Vagina (tissue), 2 donors: ENCODE measurements around the gene ALDH16A1. TPM values are rescaled to one million over a fixed set of nuclear protein-coding genes. Genes with fewer than 3 reads are reported as not detected.
"Not testable (repeated sequence)": the region's sequence is repeated elsewhere in the genome, so short reads cannot be mapped to it uniquely, and the experiment has no call there.

Experiments
- DNase-seq, 2 donors: peaks; one replicate each; pipeline ENCODE4 v3.0.0-alpha.2; 2017; ENCODE audit errors: extremely low spot score in 2 of 2
- H3K27ac ChIP-seq: fragments of 200-600 bp; sonication (generic); one replicate; pipeline ENCODE4 v1.5.1; 2019
- H3K27me3 ChIP-seq: fragments of 200-600 bp; sonication (generic); one replicate; pipeline ENCODE4 v1.5.1; 2019
- H3K36me3 ChIP-seq, 2 donors: fragments of 200-600 bp; sonication (generic); one replicate each; pipeline ENCODE4 v1.5.1; 2017 to 2019
- H3K4me1 ChIP-seq: fragments of 200-600 bp; sonication (generic); one replicate; pipeline ENCODE4 v1.5.1; 2019
- H3K4me3 ChIP-seq, 2 donors: fragments of 200-600 bp; sonication (generic); 1 replicate in 1 of 2; 2 replicates in 1 of 2; pipeline ENCODE4 v1.5.1; 2016 to 2019
- H3K9me3 ChIP-seq: fragments of 200-600 bp; sonication (generic); one replicate; pipeline ENCODE4 v1.5.1; 2019
- POLR2A ChIP-seq, 2 donors: fragments of 450-650 bp; IDR thresholded peaks; one replicate each; pipeline ENCODE4 v1.6.1; 2017; ENCODE audit warnings: antibody characterized with exemption in 2 of 2, mild to moderate bottlenecking in 2 of 2, moderate library complexity in 2 of 2
- POLR2AphosphoS5 ChIP-seq, 2 donors: sonication (generic); formaldehyde crosslinking; IDR thresholded peaks; one replicate each; pipeline ENCODE4 v1.9.0; 2017; ENCODE audit warnings: antibody characterized with exemption in 2 of 2, mild to moderate bottlenecking in 2 of 2, low read depth in 1 of 2; ENCODE audit not compliant: insufficient read depth in 1 of 2
- intact Hi-C: fragments of 100-400 bp; cut with DNase I; formaldehyde crosslinking; loops from one replicate; pipeline ENCODE4 v1.15.1; 2023
- total RNA-seq: library from RNA; depleted of rRNA; stranded (reverse); fragments of >200 nt; gene quantifications from one replicate; pipeline ENCODE4 v1.2.3, GENCODE V29; 2016
- TF ChIP-seq, protein P1 (sequence below), 3 experiments: fragments of 450-650 bp in 2 of 3; fragments of 200-600 bp in 1 of 3; sonication (generic) in 1 of 3; IDR thresholded peaks; one replicate each; pipeline ENCODE4 v1.5.1; 2017 to 2019; ENCODE audit warnings: antibody characterized with exemption in 3 of 3, mild to moderate bottlenecking in 2 of 3, moderate library complexity in 2 of 3

The ALDH16A1 gene
- total RNA-seq, 1 donor from 2014 or later, result 29.5 TPM

GRCh38 chr19:49442771-49443365 is 10.2 kb upstream of the ALDH16A1 start:
- H3K27me3 ChIP-seq, result no peaks in the 10 kb centered on the region
- TF ChIP-seq, protein P1, sequence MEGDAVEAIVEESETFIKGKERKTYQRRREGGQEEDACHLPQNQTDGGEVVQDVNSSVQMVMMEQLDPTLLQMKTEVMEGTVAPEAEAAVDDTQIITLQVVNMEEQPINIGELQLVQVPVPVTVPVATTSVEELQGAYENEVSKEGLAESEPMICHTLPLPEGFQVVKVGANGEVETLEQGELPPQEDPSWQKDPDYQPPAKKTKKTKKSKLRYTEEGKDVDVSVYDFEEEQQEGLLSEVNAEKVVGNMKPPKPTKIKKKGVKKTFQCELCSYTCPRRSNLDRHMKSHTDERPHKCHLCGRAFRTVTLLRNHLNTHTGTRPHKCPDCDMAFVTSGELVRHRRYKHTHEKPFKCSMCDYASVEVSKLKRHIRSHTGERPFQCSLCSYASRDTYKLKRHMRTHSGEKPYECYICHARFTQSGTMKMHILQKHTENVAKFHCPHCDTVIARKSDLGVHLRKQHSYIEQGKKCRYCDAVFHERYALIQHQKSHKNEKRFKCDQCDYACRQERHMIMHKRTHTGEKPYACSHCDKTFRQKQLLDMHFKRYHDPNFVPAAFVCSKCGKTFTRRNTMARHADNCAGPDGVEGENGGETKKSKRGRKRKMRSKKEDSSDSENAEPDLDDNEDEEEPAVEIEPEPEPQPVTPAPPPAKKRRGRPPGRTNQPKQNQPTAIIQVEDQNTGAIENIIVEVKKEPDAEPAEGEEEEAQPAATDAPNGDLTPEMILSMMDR (IDR thresholded peaks at IDR 0.05), result no peak
- TF ChIP-seq POLR2A (IDR thresholded peaks at IDR 0.05), result no peak
- no peak for TF ChIP-seq POLR2AphosphoS5 (IDR thresholded peaks at IDR 0.05; ENCODE audit: insufficient read depth in 1 of 2, low read depth in 1 of 2)
- intact Hi-C loops, result loop anchor here (10.0 kb wide), 2 partner anchors 78 to 218 kb away; partner anchors contain the start of genes DKKL1 and TEAD2
- H3K27ac ChIP-seq, result peak overlapping the region; percentile 83
- no peaks in the 10 kb centered on the region for H3K36me3 ChIP-seq
- peak overlapping the region; percentile 70 to 90 for H3K4me3 ChIP-seq
- DNase-seq, result peak in 1 of 2 donors; percentile 97
- H3K9me3 ChIP-seq, result no peaks in the 10 kb centered on the region
- H3K4me1 ChIP-seq, result peaks cover 31% of the 10 kb centered on the region

GRCh38 chr19:49443366-49444099 is 9.5 kb upstream of the ALDH16A1 start:
- Histone ChIP-seq H3K4me3 (peak overlapping the region; percentile 70 to 90), H3K36me3 (no peaks in the 10 kb centered on the region), H3K4me1 (peaks cover 33% of the 10 kb centered on the region), H3K9me3 (no peaks in the 10 kb centered on the region), H3K27ac (peak overlapping the region; percentile 83), H3K27me3 (no peaks in the 10 kb centered on the region)
- intact Hi-C loops, result loop anchor here (10.0 kb wide), 2 partner anchors 79 to 219 kb away; partner anchors contain the start of genes DKKL1 and TEAD2
- DNase-seq, result peak in 1 of 2 donors; percentile 94
- peak in 1 of 2 donors; percentile 1 for TF ChIP-seq POLR2A (IDR thresholded peaks at IDR 0.05)
- TF ChIP-seq, protein P1 (IDR thresholded peaks at IDR 0.05), result peak; percentile 80 to 94 (median 87)
- peak; percentile 77 to 86 for TF ChIP-seq POLR2AphosphoS5 (IDR thresholded peaks at IDR 0.05; ENCODE audit: insufficient read depth in 1 of 2, low read depth in 1 of 2)

DNA sequence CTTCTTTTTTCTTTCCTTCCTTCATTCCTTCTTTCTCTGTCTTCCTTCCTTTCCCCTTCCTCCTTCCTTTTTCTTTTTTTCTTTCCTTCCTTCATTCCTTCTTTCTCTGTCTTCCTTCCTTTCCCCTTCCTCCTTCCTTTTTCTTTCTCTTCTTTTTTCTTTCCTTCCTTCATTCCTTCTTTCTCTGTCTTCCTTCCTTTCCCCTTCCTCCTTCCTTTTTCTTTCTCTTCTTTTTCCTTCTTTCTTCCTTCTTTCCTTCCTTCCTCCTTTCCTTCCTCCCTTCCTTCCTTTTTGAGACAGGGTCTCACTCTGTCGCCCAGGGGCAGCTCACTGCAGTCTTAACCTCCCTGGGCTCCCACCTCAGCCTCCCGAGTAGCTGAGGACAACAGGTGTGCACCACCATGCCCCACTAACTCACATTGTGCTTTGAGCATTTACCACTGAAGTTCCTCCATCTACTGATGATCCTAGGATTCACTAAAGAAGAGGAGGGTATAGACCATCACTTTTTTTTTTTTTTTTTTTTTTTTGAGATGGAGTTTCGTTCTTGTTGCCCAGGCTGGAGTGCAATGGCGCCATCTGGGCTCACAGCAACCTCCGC is 8.8 kb upstream of the ALDH16A1 start:
- DNase-seq, H3K36me3 ChIP-seq, H3K27me3 ChIP-seq, H3K9me3 ChIP-seq: not testable (repeated sequence)
- Histone ChIP-seq H3K4me1 (peaks cover 35% of the 10 kb centered on the region), H3K4me3 (peak overlapping the region in 1 of 2 donors; percentile 70), H3K27ac (peak overlapping the region; percentile 83)
- intact Hi-C loops, result loop anchor here (10.0 kb wide), 2 partner anchors 79 to 219 kb away; partner anchors contain the start of genes DKKL1 and TEAD2

GRCh38 chr19:49445997-49446396 is 7.0 kb upstream of the ALDH16A1 start:
- Histone ChIP-seq H3K27me3 (no peaks in the 10 kb centered on the region), H3K9me3 (no peaks in the 10 kb centered on the region), H3K4me3 (no peak overlapping the region), H3K4me1 (peaks cover 45% of the 10 kb centered on the region), H3K36me3 (peaks cover 0 to 10% of the 10 kb centered on the region in 2 donors), H3K27ac (no peak overlapping the region)
- DNase-seq, result no peak
- intact Hi-C loops, result loop anchor here (10.0 kb wide), 2 partner anchors 81 to 221 kb away; partner anchors contain the start of genes DKKL1 and TEAD2
- TF ChIP-seq, protein P1 (IDR thresholded peaks at IDR 0.05), result no peak
- no peak for TF ChIP-seq POLR2A (IDR thresholded peaks at IDR 0.05)
